Activated naive CD8-positive, alpha-beta T cell (primary cell): ENCODE measurements around the gene ERVK3-1.
A peak's percentile ranks its signal among the peaks of the same experiment; 100 is the strongest.

Source experiments
- H3K27ac Mint-ChIP-seq: one replicate; pipeline ENCODE4 v1.8.0; 2021; ENCODE audit warnings: mixed read lengths
- H3K27me3 Mint-ChIP-seq: one replicate; pipeline ENCODE4 v1.8.0; 2021; ENCODE audit warnings: mixed read lengths
- H3K36me3 Mint-ChIP-seq: one replicate; pipeline ENCODE4 v1.8.0; 2021; ENCODE audit warnings: mixed read lengths
- H3K4me1 Mint-ChIP-seq: one replicate; pipeline ENCODE4 v1.8.0; 2021; ENCODE audit warnings: low read depth, mixed read lengths
- H3K4me3 Mint-ChIP-seq: one replicate; pipeline ENCODE4 v1.8.0; 2021; ENCODE audit warnings: mild to moderate bottlenecking, mixed read lengths
- H3K9me3 Mint-ChIP-seq: one replicate; pipeline ENCODE4 v1.8.0; 2021; ENCODE audit warnings: low read depth, mixed read lengths

Gene ERVK3-1

GRCh38 chr19:58325311-58326022 lies 20.3 kb downstream of the ERVK3-1 start:
- Mint-ChIP-seq H3K27me3 (no peaks in the 10 kb centered on the region), H3K9me3 (no peaks in the 10 kb centered on the region), H3K27ac (no peak overlapping the region), H3K4me1 (peaks cover 4% of the 10 kb centered on the region), H3K36me3 (peaks cover 9% of the 10 kb centered on the region), H3K4me3 (no peak overlapping the region)

GRCh38 chr19:58326501-58326913 lies 21.3 kb downstream of the ERVK3-1 start:
- Mint-ChIP-seq H3K27me3 (no peaks in the 10 kb centered on the region), H3K4me1 (peaks cover 4% of the 10 kb centered on the region), H3K27ac (no peak overlapping the region)

GRCh38 chr19:58326914-58327726 lies 21.9 kb downstream of the ERVK3-1 start, which contains the start of gene ZSCAN22:
TSS of gene ZSCAN22 (plus strand) at chr19:58326994. CDS start at chr19:58334803, 7,809 bp downstream.
- Mint-ChIP-seq H3K36me3 (peaks cover 8% of the 10 kb centered on the region), H3K27ac (no peak within 1 kb of the TSS), H3K9me3 (no peaks in the 10 kb centered on the region), H3K4me1 (peaks cover 4% of the 10 kb centered on the region), H3K4me3 (no peak within 1 kb of the TSS), H3K27me3 (no peaks in the 10 kb centered on the region)

More at GRCh38 chr19:58326501-58326913, 21.3 kb downstream of the ERVK3-1 start:
- no peaks in the 10 kb centered on the region for H3K9me3 Mint-ChIP-seq
- H3K36me3 Mint-ChIP-seq = peaks cover 8% of the 10 kb centered on the region
- no peak overlapping the region for H3K4me3 Mint-ChIP-seq

GRCh38 chr19:58328999-58329398 lies 23.8 kb downstream of the ERVK3-1 start:
- Mint-ChIP-seq H3K4me1 (peaks cover 2% of the 10 kb centered on the region), H3K27ac (no peak overlapping the region), H3K27me3 (no peaks in the 10 kb centered on the region), H3K9me3 (no peaks in the 10 kb centered on the region), H3K36me3 (no peaks in the 10 kb centered on the region), H3K4me3 (no peak overlapping the region)

GRCh38 chr19:58330458-58330857 lies 25.3 kb downstream of the ERVK3-1 start:
- Mint-ChIP-seq H3K27ac (no peak overlapping the region), H3K9me3 (no peaks in the 10 kb centered on the region), H3K4me1 (peaks cover 2% of the 10 kb centered on the region), H3K36me3 (no peaks in the 10 kb centered on the region), H3K4me3 (no peak overlapping the region), H3K27me3 (no peaks in the 10 kb centered on the region)

GRCh38 chr19:58332697-58333096 lies 27.5 kb downstream of the ERVK3-1 start:
- H3K27ac Mint-ChIP-seq = no peak overlapping the region
- no peak overlapping the region for H3K4me3 Mint-ChIP-seq
- no peaks in the 10 kb centered on the region for H3K9me3 Mint-ChIP-seq
- H3K36me3 Mint-ChIP-seq = no peaks in the 10 kb centered on the region
- peaks cover 2% of the 10 kb centered on the region for H3K4me1 Mint-ChIP-seq
- no peaks in the 10 kb centered on the region for H3K27me3 Mint-ChIP-seq

GRCh38 chr19:58334691-58335249 lies 29.6 kb downstream of the ERVK3-1 start:
- Mint-ChIP-seq H3K27me3 (no peaks in the 10 kb centered on the region), H3K4me3 (no peak overlapping the region), H3K9me3 (no peaks in the 10 kb centered on the region), H3K36me3 (peaks cover 8% of the 10 kb centered on the region), H3K27ac (no peak overlapping the region), H3K4me1 (peaks cover 3% of the 10 kb centered on the region)

GRCh38 chr19:58335630-58336029 lies 30.5 kb downstream of the ERVK3-1 start:
- Mint-ChIP-seq H3K9me3 (no peaks in the 10 kb centered on the region), H3K4me3 (no peak overlapping the region), H3K27ac (no peak overlapping the region), H3K36me3 (peaks cover 9% of the 10 kb centered on the region), H3K27me3 (no peaks in the 10 kb centered on the region), H3K4me1 (peaks cover 6% of the 10 kb centered on the region)

- Mint-ChIP-seq H3K27ac (no peak overlapping the region), H3K4me1 (peaks cover 6% of the 10 kb centered on the region), H3K4me3 (no peak overlapping the region), H3K9me3 (no peaks in the 10 kb centered on the region), H3K36me3 (peaks cover 10% of the 10 kb centered on the region), H3K27me3 (no peaks in the 10 kb centered on the region)
Observed at GRCh38 chr19:58336216-58336615, 31.0 kb downstream of the ERVK3-1 start.

- Mint-ChIP-seq H3K27ac (no peak overlapping the region), H3K36me3 (peaks cover 12% of the 10 kb centered on the region)
Observed at GRCh38 chr19:58336820-58337219, 31.6 kb downstream of the ERVK3-1 start.

GRCh38 chr19:58338336-58338735 lies 33.2 kb downstream of the ERVK3-1 start:
- no peak overlapping the region for H3K27ac Mint-ChIP-seq
- peaks cover 12% of the 10 kb centered on the region for H3K36me3 Mint-ChIP-seq
- H3K4me1 Mint-ChIP-seq = peaks cover 6% of the 10 kb centered on the region
- H3K27me3 Mint-ChIP-seq = no peaks in the 10 kb centered on the region
- H3K4me3 Mint-ChIP-seq = no peak overlapping the region
- H3K9me3 Mint-ChIP-seq = no peaks in the 10 kb centered on the region

More at GRCh38 chr19:58336820-58337219, 31.6 kb downstream of the ERVK3-1 start:
- no peak overlapping the region for H3K4me3 Mint-ChIP-seq
- peaks cover 6% of the 10 kb centered on the region for H3K4me1 Mint-ChIP-seq
- H3K27me3 Mint-ChIP-seq = no peaks in the 10 kb centered on the region
- no peaks in the 10 kb centered on the region for H3K9me3 Mint-ChIP-seq

- Mint-ChIP-seq H3K4me1 (peaks cover 6% of the 10 kb centered on the region), H3K36me3 (peaks cover 12% of the 10 kb centered on the region), H3K9me3 (no peaks in the 10 kb centered on the region), H3K27ac (no peak overlapping the region), H3K27me3 (no peaks in the 10 kb centered on the region), H3K4me3 (no peak overlapping the region)
Observed at GRCh38 chr19:58338825-58339558, 33.8 kb downstream of the ERVK3-1 start.

- Mint-ChIP-seq H3K27me3 (no peaks in the 10 kb centered on the region), H3K27ac (peak overlapping the region; percentile 61), H3K36me3 (peaks cover 7% of the 10 kb centered on the region), H3K9me3 (no peaks in the 10 kb centered on the region), H3K4me1 (peaks cover 30% of the 10 kb centered on the region), H3K4me3 (peak overlapping the region; percentile 87)
Observed at GRCh38 chr19:58345558-58345957, 40.4 kb downstream of the ERVK3-1 start.

GRCh38 chr19:58346961-58347929 lies 42.1 kb downstream of the ERVK3-1 start:
- H3K4me3 Mint-ChIP-seq = peak overlapping the region; percentile 96
- H3K36me3 Mint-ChIP-seq = peaks cover 4% of the 10 kb centered on the region
- no peaks in the 10 kb centered on the region for H3K9me3 Mint-ChIP-seq

More at GRCh38 chr19:58346961-58347929, 42.1 kb downstream of the ERVK3-1 start:
- peak overlapping the region; percentile 88 for H3K27ac Mint-ChIP-seq
- no peaks in the 10 kb centered on the region for H3K27me3 Mint-ChIP-seq
- H3K4me1 Mint-ChIP-seq = peaks cover 32% of the 10 kb centered on the region
